Activated naive CD4-positive, alpha-beta T cell treated with anti-CD3 and anti-CD28 coated beads, Interleukin-2, amount 10 ng/mL, durations not matched to agents 7 days and 5 days (primary cell): ENCODE data around the gene SLMAP.
A peak's percentile ranks its signal among the peaks of the same experiment; 100 is the strongest.

ENCODE experiments used
- CTCF ChIA-PET: fragments of 350-600 bp; sonication (Branson Sonifier 250); formaldehyde crosslinking; loops from one replicate; lab custom pipeline; 2021; ENCODE audit warnings: antibody characterized with exemption; lab: Charles Lee
- DNase-seq: peaks from one replicate; pipeline ENCODE4 v3.0.0-alpha.2; 2020
- H3K27ac Mint-ChIP-seq: one replicate; pipeline ENCODE4 v1.8.0; 2021; ENCODE audit warnings: mild to moderate bottlenecking, moderate library complexity, mixed read lengths
- H3K27me3 Mint-ChIP-seq: one replicate; pipeline ENCODE4 v1.8.0; 2021; ENCODE audit warnings: mild to moderate bottlenecking, mixed read lengths
- H3K36me3 Mint-ChIP-seq: one replicate; pipeline ENCODE4 v1.8.0; 2021; ENCODE audit warnings: mixed read lengths
- H3K4me1 Mint-ChIP-seq: one replicate; pipeline ENCODE4 v1.8.0; 2021; ENCODE audit warnings: mixed read lengths
- H3K4me3 Mint-ChIP-seq: one replicate; pipeline ENCODE4 v1.8.0; 2021; ENCODE audit warnings: mild to moderate bottlenecking, moderate library complexity, mixed read lengths
- H3K9me3 Mint-ChIP-seq: one replicate; pipeline ENCODE4 v1.8.0; 2021; ENCODE audit warnings: mixed read lengths

The SLMAP gene

GRCh38 chr3:57958642-57959422 is 202.7 kb downstream of the SLMAP start:
- no peak overlapping the region for H3K27ac Mint-ChIP-seq
- no peaks in the 10 kb centered on the region for H3K9me3 Mint-ChIP-seq
- no peak overlapping the region for H3K4me3 Mint-ChIP-seq
- no peaks in the 10 kb centered on the region for H3K27me3 Mint-ChIP-seq
- peaks cover 12% of the 10 kb centered on the region for H3K4me1 Mint-ChIP-seq
- no peaks in the 10 kb centered on the region for H3K36me3 Mint-ChIP-seq
- no peak for DNase-seq
- CTCF ChIA-PET = interaction anchor here (0.6 kb wide), 1 partner anchor 227 kb away, joined by 3 read pairs; no protein-coding TSS in a partner anchor

DNA sequence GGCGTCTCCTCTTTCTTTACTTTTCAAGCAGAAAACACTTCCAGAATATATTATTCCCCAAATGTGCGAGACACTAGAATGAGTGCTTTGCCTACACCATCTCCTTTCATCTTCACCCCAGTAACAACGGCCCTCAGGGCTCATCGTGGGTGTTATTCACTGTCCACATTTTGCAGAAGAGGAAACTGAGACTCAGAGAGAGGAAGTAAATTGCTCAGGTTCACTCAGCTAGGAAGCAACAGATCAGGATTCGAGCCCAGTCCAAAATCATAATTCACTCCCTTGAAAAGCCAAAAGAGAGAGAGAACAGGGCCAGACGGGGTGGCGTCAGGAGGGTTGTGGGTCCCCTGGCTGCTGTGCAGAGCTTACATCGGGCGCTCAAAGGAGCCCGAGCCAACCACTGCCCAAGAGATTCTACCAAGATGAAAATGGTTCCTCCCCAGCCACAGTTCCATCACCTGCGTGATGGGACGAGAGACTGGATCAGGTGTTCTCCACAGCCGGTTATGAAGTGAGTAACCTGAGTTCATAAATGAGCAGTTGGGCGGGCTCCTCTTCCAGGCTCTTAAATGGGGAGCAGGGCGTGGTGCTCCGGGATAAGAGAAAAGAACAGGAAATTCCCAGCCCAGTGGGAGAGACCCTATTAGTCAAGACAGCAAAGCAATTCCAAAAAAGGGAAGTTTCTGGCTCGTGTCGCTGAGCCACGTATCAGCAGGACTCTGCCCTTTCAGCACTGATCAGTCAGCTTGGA is 203.5 kb downstream of the SLMAP start:
- Mint-ChIP-seq H3K27me3 (no peaks in the 10 kb centered on the region), H3K27ac (no peak overlapping the region), H3K36me3 (no peaks in the 10 kb centered on the region), H3K4me3 (no peak overlapping the region), H3K9me3 (no peaks in the 10 kb centered on the region), H3K4me1 (peaks cover 12% of the 10 kb centered on the region)
- no peak for DNase-seq
- CTCF ChIA-PET = interaction anchor here (0.7 to 1.5 kb wide), 2 partner anchors 213 to 214 kb away, joined by 3 read pairs; no protein-coding TSS in a partner anchor

DNA sequence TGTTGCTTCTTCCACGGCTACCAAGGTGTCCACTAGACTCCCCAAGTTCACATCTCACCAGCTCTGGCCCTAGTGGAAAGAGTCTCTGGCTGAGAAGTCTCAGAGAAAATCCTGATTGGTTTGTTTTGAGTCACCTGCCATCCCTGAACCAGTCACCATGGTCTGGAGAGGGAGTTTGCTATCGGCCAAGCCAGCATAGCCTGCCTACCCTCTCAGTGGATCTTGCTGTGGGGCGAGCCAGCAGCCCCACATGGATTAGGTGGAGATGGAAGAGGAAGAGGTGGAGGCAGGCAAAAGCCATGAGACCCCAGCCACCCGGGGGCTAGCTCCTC is 204.0 kb downstream of the SLMAP start:
- Mint-ChIP-seq H3K9me3 (no peaks in the 10 kb centered on the region), H3K27me3 (no peaks in the 10 kb centered on the region), H3K27ac (no peak overlapping the region), H3K4me1 (peaks cover 12% of the 10 kb centered on the region), H3K36me3 (no peaks in the 10 kb centered on the region), H3K4me3 (no peak overlapping the region)
- CTCF ChIA-PET = interaction anchor here (0.7 to 1.5 kb wide), 3 partner anchors 47 to 214 kb away, joined by 3 read pairs; no protein-coding TSS in a partner anchor
- DNase-seq = no peak

GRCh38 chr3:57961177-57961827 is 205.2 kb downstream of the SLMAP start:
- no peaks in the 10 kb centered on the region for H3K36me3 Mint-ChIP-seq
- no peaks in the 10 kb centered on the region for H3K9me3 Mint-ChIP-seq
- H3K27me3 Mint-ChIP-seq = no peaks in the 10 kb centered on the region
- DNase-seq = no peak
- no peak overlapping the region for H3K27ac Mint-ChIP-seq
- no peak overlapping the region for H3K4me3 Mint-ChIP-seq
- H3K4me1 Mint-ChIP-seq = peaks cover 12% of the 10 kb centered on the region
- CTCF ChIA-PET = interaction anchor here (0.7 to 2.6 kb wide), 10 partner anchors 12 to 225 kb away, joined by 3 to 11 read pairs (median 6); partner anchors contain the start of gene FLNB

DNA sequence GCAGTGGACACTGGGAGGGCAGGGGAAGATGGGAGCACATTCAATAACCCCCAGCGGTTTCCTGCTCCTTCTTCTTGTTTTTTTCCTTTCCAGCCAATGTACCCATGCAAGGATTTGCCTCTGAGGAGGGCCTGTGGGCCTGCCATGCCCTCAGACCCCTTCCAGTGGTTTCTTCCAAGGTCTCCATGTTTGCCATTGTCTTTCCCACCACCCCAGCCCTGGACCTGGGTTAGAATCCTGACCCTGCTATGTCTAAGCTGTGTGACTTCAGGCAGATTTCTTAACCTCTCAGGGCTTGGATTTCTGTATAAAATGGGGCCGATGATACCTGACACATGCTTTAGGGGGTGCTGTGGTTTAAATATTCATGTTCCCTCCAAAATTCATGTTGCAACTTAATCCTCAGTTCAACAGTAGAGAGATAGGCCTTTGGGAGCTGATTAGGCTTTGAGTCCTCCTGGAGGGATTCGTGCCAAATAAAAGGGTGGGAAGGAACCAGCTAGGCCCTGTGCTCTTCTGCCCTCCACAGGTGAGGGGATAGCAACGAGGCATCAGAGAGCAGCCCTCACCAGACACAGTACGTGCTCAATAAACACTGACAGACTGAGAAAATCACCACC is 205.8 kb downstream of the SLMAP start:
- H3K36me3 Mint-ChIP-seq = no peaks in the 10 kb centered on the region
- H3K4me3 Mint-ChIP-seq = no peak overlapping the region
- CTCF ChIA-PET = interaction anchor here (0.7 to 2.6 kb wide), 15 partner anchors 9 to 344 kb away, joined by 3 to 11 read pairs (median 5); partner anchors contain the start of genes FLNB, HTD2 and RPP14
- no peaks in the 10 kb centered on the region for H3K27me3 Mint-ChIP-seq
- H3K27ac Mint-ChIP-seq = no peak overlapping the region
- H3K4me1 Mint-ChIP-seq = peaks cover 12% of the 10 kb centered on the region
- DNase-seq = no peak
- H3K9me3 Mint-ChIP-seq = no peaks in the 10 kb centered on the region

GRCh38 chr3:57962448-57962834 is 206.3 kb downstream of the SLMAP start:
- CTCF ChIA-PET = interaction anchor here (0.7 to 2.6 kb wide), 14 partner anchors 9 to 343 kb away, joined by 3 to 11 read pairs (median 5); partner anchors contain the start of genes FLNB, HTD2 and RPP14
- H3K36me3 Mint-ChIP-seq = no peaks in the 10 kb centered on the region
- no peak for DNase-seq

DNA sequence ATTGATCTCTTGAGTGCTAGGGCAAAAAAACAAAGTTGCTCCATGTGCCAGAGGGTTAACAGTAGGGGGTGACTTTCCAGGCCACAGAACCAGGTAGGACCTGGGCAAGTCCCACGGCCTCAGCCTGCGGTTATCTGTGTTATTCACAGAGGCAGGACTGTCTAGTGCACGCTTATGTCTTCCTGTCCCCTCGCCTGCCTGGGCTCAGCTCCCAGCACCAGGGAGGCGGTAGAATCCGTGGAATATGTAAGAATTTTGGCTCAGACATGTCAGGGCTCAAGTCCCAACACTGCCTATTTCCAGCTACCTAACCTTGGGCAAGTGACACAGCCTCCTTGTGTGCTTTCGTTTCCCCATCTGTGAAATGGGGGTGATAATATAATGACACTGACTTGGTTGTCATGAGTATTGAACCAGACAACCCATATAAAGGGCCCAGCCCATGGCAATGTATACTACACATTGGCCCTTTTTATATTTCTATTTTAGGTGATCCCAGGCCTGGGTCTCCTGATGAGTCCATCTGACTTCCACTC is 207.8 kb downstream of the SLMAP start:
- DNase-seq = no peak
- CTCF ChIA-PET = interaction anchor here (0.6 kb wide), 1 partner anchor 216 kb away, joined by 3 read pairs; no protein-coding TSS in a partner anchor
- Mint-ChIP-seq H3K4me3 (no peak overlapping the region), H3K4me1 (peaks cover 23% of the 10 kb centered on the region), H3K27me3 (no peaks in the 10 kb centered on the region), H3K36me3 (no peaks in the 10 kb centered on the region), H3K27ac (no peak overlapping the region), H3K9me3 (no peaks in the 10 kb centered on the region)

More at GRCh38 chr3:57962448-57962834, 206.3 kb downstream of the SLMAP start:
- Mint-ChIP-seq H3K27ac (no peak overlapping the region), H3K4me3 (no peak overlapping the region), H3K9me3 (no peaks in the 10 kb centered on the region), H3K4me1 (peaks cover 17% of the 10 kb centered on the region), H3K27me3 (no peaks in the 10 kb centered on the region)

- H3K27ac Mint-ChIP-seq = no peak overlapping the region
- no peak overlapping the region for H3K4me3 Mint-ChIP-seq
- no peaks in the 10 kb centered on the region for H3K36me3 Mint-ChIP-seq
- H3K9me3 Mint-ChIP-seq = no peaks in the 10 kb centered on the region
- H3K4me1 Mint-ChIP-seq = peaks cover 20% of the 10 kb centered on the region
- no peak for DNase-seq
- CTCF ChIA-PET = interaction anchor here (1.5 kb wide), 1 partner anchor 41 kb away, joined by 3 read pairs; no protein-coding TSS in a partner anchor
- peaks cover 5% of the 10 kb centered on the region for H3K27me3 Mint-ChIP-seq
Measured at GRCh38 chr3:57966829-57967228, 210.7 kb downstream of the SLMAP start.

GRCh38 chr3:57967590-57967989 is 211.5 kb downstream of the SLMAP start:
- Mint-ChIP-seq H3K9me3 (no peaks in the 10 kb centered on the region), H3K27ac (no peak overlapping the region), H3K4me3 (no peak overlapping the region), H3K4me1 (peaks cover 20% of the 10 kb centered on the region), H3K36me3 (no peaks in the 10 kb centered on the region), H3K27me3 (peaks cover 7% of the 10 kb centered on the region)
- CTCF ChIA-PET = interaction anchor here (0.6 kb wide), 1 partner anchor 828 kb away, joined by 3 read pairs; no protein-coding TSS in a partner anchor
- peak; percentile 35 for DNase-seq

DNA sequence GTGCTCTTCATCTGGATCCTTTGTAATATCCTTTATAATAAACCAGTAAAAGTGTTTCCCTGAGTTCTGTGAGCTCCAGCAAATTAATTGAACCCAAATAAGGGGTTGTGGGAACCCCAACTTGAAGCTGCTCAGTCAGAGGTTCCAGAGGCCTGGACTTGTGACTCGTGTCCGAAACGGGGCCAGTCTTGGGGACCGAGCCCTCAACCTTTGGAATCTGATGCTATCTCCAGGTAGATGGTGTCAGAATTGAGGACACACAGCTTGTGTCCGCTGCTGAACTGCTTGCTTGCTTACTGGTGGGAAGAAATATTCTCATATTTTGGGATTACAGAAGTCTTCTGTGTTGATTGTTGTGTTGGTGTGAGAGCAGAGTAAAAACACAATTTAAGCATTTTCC is 212.4 kb downstream of the SLMAP start:
- Mint-ChIP-seq H3K27ac (no peak overlapping the region), H3K36me3 (no peaks in the 10 kb centered on the region), H3K9me3 (no peaks in the 10 kb centered on the region), H3K27me3 (peaks cover 12% of the 10 kb centered on the region), H3K4me1 (peaks cover 20% of the 10 kb centered on the region), H3K4me3 (no peak overlapping the region)
- DNase-seq = no peak
- CTCF ChIA-PET = no interaction called here

GRCh38 chr3:57971975-57972374 is 215.9 kb downstream of the SLMAP start:
- Mint-ChIP-seq H3K4me1 (peaks cover 20% of the 10 kb centered on the region), H3K36me3 (no peaks in the 10 kb centered on the region), H3K9me3 (no peaks in the 10 kb centered on the region), H3K27me3 (peaks cover 12% of the 10 kb centered on the region), H3K27ac (no peak overlapping the region), H3K4me3 (no peak overlapping the region)
- no peak for DNase-seq
- CTCF ChIA-PET = interaction anchor here (0.9 kb wide), 1 partner anchor 195 kb away, joined by 3 read pairs; no protein-coding TSS in a partner anchor

GRCh38 chr3:57972531-57973111 is 216.5 kb downstream of the SLMAP start:
- CTCF ChIA-PET = interaction anchor here (0.9 kb wide), 1 partner anchor 195 kb away, joined by 3 read pairs; no protein-coding TSS in a partner anchor
- no peak for DNase-seq
- Mint-ChIP-seq H3K36me3 (no peaks in the 10 kb centered on the region), H3K4me1 (peaks cover 13% of the 10 kb centered on the region), H3K9me3 (no peaks in the 10 kb centered on the region), H3K27me3 (peaks cover 12% of the 10 kb centered on the region), H3K27ac (no peak overlapping the region), H3K4me3 (no peak overlapping the region)
